Muscle layer of colon (tissue), 2 donors: ENCODE data around the gene SLC1A7.
"Not testable (repeated sequence)": the region's sequence is repeated elsewhere in the genome, so short reads cannot be mapped to it uniquely, and the experiment has no call there.

Experiments
- H3K27ac ChIP-seq: one replicate; pipeline ENCODE4 v1.7.0; 2013; ENCODE audit warnings: low read depth, mild to moderate bottlenecking, low read length, moderate library complexity
- H3K27me3 ChIP-seq, 2 donors: one replicate each; pipeline ENCODE4 v1.7.0; 2013; ENCODE audit warnings: low read length in 2 of 2, mild to moderate bottlenecking in 2 of 2; ENCODE audit not compliant: insufficient read depth in 2 of 2, control insufficient read depth in 1 of 2
- H3K36me3 ChIP-seq: one replicate; pipeline ENCODE4 v1.7.0; 2013; ENCODE audit warnings: mild to moderate bottlenecking, low read length; ENCODE audit not compliant: insufficient read depth
- H3K4me1 ChIP-seq: one replicate; pipeline ENCODE4 v1.7.0; 2013; ENCODE audit warnings: mild to moderate bottlenecking, low read length; ENCODE audit not compliant: insufficient read depth
- H3K4me3 ChIP-seq, 2 donors: one replicate each; pipeline ENCODE4 v1.7.0; 2013; ENCODE audit warnings: low read length in 2 of 2, low read depth in 1 of 2, mild to moderate bottlenecking in 1 of 2, moderate library complexity in 1 of 2
- H3K9ac ChIP-seq: one replicate; pipeline ENCODE4 v1.7.0; 2013; ENCODE audit warnings: low read length
- H3K9me3 ChIP-seq: one replicate; pipeline ENCODE4 v1.7.0; 2013; ENCODE audit warnings: mild to moderate bottlenecking, low read length
- donor health status: abdominal sarcoma.
- donor health status: Adenocarcinoma of cecum.

SLC1A7 gene

GRCh38 chr1:53142226-53142853 lies at the start of gene SLC1A7:
Gene SLC1A7, minus strand, starts transcription at chr1:53142638. Its CDS starts 189 bp downstream, at chr1:53142449.
- no peaks in the 10 kb centered on the region for H3K9me3 ChIP-seq
- H3K4me3 ChIP-seq, result no peak within 1 kb of the TSS
- H3K36me3 ChIP-seq, result no peaks in the 10 kb centered on the region
- H3K4me1 ChIP-seq, result peaks cover 23% of the 10 kb centered on the region
- H3K27ac ChIP-seq, result no peak within 1 kb of the TSS
- no peaks in the 10 kb centered on the region for H3K27me3 ChIP-seq
- H3K9ac ChIP-seq, result no peak within 1 kb of the TSS

DNA sequence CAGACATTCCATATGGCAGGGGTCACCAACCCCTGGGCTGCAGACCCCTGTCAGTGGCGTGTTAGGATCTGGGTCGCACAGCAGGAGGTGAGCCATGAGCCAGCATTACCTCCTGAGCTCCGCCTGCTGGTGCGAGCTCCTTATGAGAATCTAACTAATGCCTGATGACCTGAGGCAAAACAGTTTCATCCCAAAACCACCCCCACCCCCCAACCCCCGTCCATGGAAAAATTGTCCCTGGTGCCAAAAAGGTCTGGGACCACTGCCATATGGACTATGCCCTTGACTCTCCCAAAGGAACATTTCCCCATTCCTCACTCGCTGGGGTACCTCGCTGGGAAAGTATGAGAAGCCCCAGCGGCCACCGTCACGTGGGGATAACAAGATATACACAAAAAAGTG lies 47.8 kb upstream of the SLC1A7 start:
- no peaks in the 10 kb centered on the region for H3K36me3 ChIP-seq
- H3K4me1 ChIP-seq, result peaks cover 2% of the 10 kb centered on the region
- no peak overlapping the region for H3K9ac ChIP-seq
- no peaks in the 10 kb centered on the region for H3K9me3 ChIP-seq
- no peak overlapping the region for H3K4me3 ChIP-seq
- H3K27ac ChIP-seq, result no peak overlapping the region
- H3K27me3 ChIP-seq, result no peaks in the 10 kb centered on the region

- Histone ChIP-seq H3K9ac (no peak overlapping the region), H3K36me3 (no peaks in the 10 kb centered on the region), H3K4me1 (no peaks in the 10 kb centered on the region), H3K27me3 (no peaks in the 10 kb centered on the region), H3K4me3 (no peak overlapping the region), H3K9me3 (no peaks in the 10 kb centered on the region), H3K27ac (no peak overlapping the region)
Observed at GRCh38 chr1:53189061-53189460, 46.6 kb upstream of the SLC1A7 start.

- Histone ChIP-seq H3K9ac (no peak overlapping the region), H3K36me3 (no peaks in the 10 kb centered on the region), H3K4me1 (no peaks in the 10 kb centered on the region), H3K9me3 (no peaks in the 10 kb centered on the region), H3K27ac (no peak overlapping the region), H3K27me3 (no peaks in the 10 kb centered on the region), H3K4me3 (no peak overlapping the region)
Observed at GRCh38 chr1:53188099-53188498, 45.7 kb upstream of the SLC1A7 start.

- Histone ChIP-seq H3K4me1 (peaks cover 2% of the 10 kb centered on the region), H3K9me3 (no peaks in the 10 kb centered on the region), H3K4me3 (no peak overlapping the region), H3K27ac (no peak overlapping the region), H3K27me3 (no peaks in the 10 kb centered on the region), H3K36me3 (no peaks in the 10 kb centered on the region), H3K9ac (no peak overlapping the region)
Observed at GRCh38 chr1:53187401-53187800, 45.0 kb upstream of the SLC1A7 start.

DNA sequence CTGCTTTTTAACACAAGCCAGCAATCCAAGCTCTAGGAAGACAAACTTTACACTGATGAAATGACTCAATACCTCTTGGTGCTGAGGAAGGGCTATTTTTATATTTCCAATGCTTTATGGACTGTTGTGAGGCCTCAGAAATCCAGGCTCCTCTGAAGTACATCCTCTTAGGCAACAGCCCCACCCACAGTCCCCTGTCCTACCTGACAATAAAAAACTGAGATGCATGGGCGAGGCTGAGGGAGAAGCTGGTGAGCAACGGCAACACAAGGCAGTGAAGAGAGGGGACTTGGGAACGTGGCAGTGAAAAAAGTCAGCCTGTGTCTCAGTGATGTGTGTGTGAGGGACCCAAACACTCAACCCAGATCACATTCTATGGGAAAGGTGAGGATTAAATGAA lies 44.1 kb upstream of the SLC1A7 start:
- no peaks in the 10 kb centered on the region for H3K9me3 ChIP-seq
- H3K27ac ChIP-seq, result no peak overlapping the region

GRCh38 chr1:53185955-53186297 lies 43.5 kb upstream of the SLC1A7 start:
- not testable (repeated sequence) for H3K36me3 ChIP-seq, H3K9me3 ChIP-seq, H3K9ac ChIP-seq, H3K4me1 ChIP-seq, H3K27ac ChIP-seq, H3K4me3 ChIP-seq, H3K27me3 ChIP-seq

More for the DNA sequence above, 44.1 kb upstream of the SLC1A7 start:
- Histone ChIP-seq H3K4me3 (no peak overlapping the region), H3K4me1 (peaks cover 10% of the 10 kb centered on the region), H3K27me3 (no peaks in the 10 kb centered on the region), H3K36me3 (no peaks in the 10 kb centered on the region), H3K9ac (no peak overlapping the region)

DNA sequence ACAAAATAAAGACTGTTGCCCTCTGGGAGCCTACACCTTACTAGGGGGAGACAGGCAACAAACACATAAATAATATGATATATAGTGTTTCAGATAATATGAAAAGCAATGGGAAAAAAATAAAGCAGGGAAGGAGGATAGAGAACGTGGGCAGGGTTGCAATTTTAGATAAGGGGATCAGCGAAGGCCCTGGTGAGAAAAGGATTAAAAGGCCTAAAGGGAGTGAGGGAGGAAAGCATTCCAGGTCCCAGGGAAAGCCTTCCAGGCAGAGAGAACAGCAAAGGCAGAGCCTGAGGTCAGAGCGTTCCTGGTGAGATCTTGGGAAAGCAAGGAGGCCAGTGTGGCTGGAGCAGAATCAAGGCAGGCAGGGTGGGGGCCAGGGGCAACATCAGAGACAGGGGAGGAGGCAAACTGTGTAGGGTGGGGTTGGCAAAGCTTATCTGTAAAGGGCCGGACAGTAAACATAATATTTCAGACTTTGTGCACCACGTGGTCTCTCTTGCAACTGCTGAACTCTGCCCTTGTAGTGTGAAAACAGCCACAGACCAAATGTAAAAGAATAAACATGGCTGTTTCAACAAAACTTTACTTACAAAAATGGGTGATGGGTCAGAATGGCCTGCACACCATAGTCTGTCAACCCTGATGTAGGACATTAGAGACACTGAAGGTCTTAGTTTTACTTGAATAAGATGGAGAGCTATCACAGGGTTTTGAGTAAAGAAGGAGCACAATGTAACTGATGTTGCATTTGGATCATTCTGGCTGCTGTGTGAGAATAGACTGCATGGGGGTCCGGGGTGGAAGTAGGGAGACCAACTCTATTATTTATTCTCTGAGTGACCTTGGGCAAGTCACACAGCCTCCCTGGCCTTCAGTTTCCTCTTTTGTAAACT lies 40.9 kb upstream of the SLC1A7 start:
- no peak overlapping the region for H3K27ac ChIP-seq

DNA sequence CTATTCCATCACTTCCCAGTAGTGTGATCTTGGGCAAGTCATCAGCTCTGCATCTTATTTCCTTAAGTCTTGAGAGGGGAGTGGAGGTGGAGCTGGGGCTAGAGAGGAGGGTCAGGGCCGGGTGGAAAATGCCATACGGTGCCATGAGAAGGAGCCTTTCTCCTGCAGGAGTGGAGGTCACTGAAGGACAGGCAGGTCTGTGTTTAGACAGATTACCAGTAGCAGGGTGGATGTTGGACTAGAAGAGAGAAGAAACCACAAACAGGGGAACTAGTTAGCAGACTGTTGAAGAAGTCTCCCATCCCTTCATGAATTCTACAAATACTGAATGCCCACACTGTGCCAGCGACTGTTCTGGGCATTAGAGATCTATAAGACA lies 40.3 kb upstream of the SLC1A7 start:
- H3K27ac ChIP-seq, result no peak overlapping the region
- no peak overlapping the region for H3K4me3 ChIP-seq
- H3K9ac ChIP-seq, result no peak overlapping the region

More for the DNA sequence above, 40.9 kb upstream of the SLC1A7 start:
- no peak overlapping the region for H3K4me3 ChIP-seq
- no peaks in the 10 kb centered on the region for H3K27me3 ChIP-seq
- H3K9me3 ChIP-seq, result no peaks in the 10 kb centered on the region
- peaks cover 10% of the 10 kb centered on the region for H3K4me1 ChIP-seq
- no peak overlapping the region for H3K9ac ChIP-seq
- no peaks in the 10 kb centered on the region for H3K36me3 ChIP-seq

GRCh38 chr1:53182111-53182593 lies 39.7 kb upstream of the SLC1A7 start:
- H3K27me3 ChIP-seq, result no peaks in the 10 kb centered on the region
- no peaks in the 10 kb centered on the region for H3K36me3 ChIP-seq
- peaks cover 15% of the 10 kb centered on the region for H3K4me1 ChIP-seq
- H3K4me3 ChIP-seq, result no peak overlapping the region
- H3K27ac ChIP-seq, result no peak overlapping the region
- no peaks in the 10 kb centered on the region for H3K9me3 ChIP-seq
- H3K9ac ChIP-seq, result no peak overlapping the region

More for the DNA sequence above, 40.3 kb upstream of the SLC1A7 start:
- no peaks in the 10 kb centered on the region for H3K9me3 ChIP-seq
- no peaks in the 10 kb centered on the region for H3K27me3 ChIP-seq
- peaks cover 10% of the 10 kb centered on the region for H3K4me1 ChIP-seq
- H3K36me3 ChIP-seq, result no peaks in the 10 kb centered on the region

- Histone ChIP-seq H3K36me3 (no peaks in the 10 kb centered on the region), H3K27me3 (no peaks in the 10 kb centered on the region), H3K27ac (no peak overlapping the region), H3K4me1 (peaks cover 27% of the 10 kb centered on the region), H3K4me3 (no peak overlapping the region), H3K9ac (no peak overlapping the region), H3K9me3 (no peaks in the 10 kb centered on the region)
Observed at GRCh38 chr1:53180951-53181350, 38.5 kb upstream of the SLC1A7 start.
